Activated T-helper 17 cell treated with anti-CD3 and anti-CD28 coated beads, Interleukin-2, amount 50 U/mL, for 72 hours (primary cell): ENCODE data around the gene MIDN. TPM values are rescaled to one million over a fixed set of nuclear protein-coding genes. Genes with fewer than 3 reads are reported as not detected.

ENCODE experiments used
- ATAC-seq: fragments of 150-1000 bp; cut with Tn5 transposase; replicated peaks from 2 replicates; pipeline ENCODE4 v1.10.0; 2021; ENCODE audit warnings: mild to moderate bottlenecking, moderate library complexity
- H3K27ac Mint-ChIP-seq: one replicate; pipeline ENCODE4 v1.8.0; 2022; ENCODE audit warnings: mixed read lengths
- H3K27me3 Mint-ChIP-seq: one replicate; pipeline ENCODE4 v1.8.0; 2022; ENCODE audit warnings: mixed read lengths
- H3K36me3 Mint-ChIP-seq: one replicate; pipeline ENCODE4 v1.8.0; 2022; ENCODE audit warnings: low read depth, mild to moderate bottlenecking, mixed read lengths
- H3K4me1 Mint-ChIP-seq: one replicate; pipeline ENCODE4 v1.8.0; 2022; ENCODE audit warnings: mixed read lengths
- H3K4me3 Mint-ChIP-seq: one replicate; pipeline ENCODE4 v1.8.0; 2022; ENCODE audit warnings: mild to moderate bottlenecking, mixed read lengths
- H3K9me3 Mint-ChIP-seq: one replicate; pipeline ENCODE4 v1.8.0; 2022; ENCODE audit warnings: mixed read lengths
- total RNA-seq, 2 donors: library from RNA; stranded (reverse); gene quantifications; one replicate each; pipeline ENCODE4 v1.2.3, GENCODE V29; 2022

The MIDN gene
- total RNA-seq, 2 donors from 2014 or later: 51.4 to 56.8 TPM

- Mint-ChIP-seq H3K9me3 (no peaks in the 10 kb centered on the region), H3K4me3 (no peak overlapping the region), H3K27ac (no peak overlapping the region), H3K4me1 (no peaks in the 10 kb centered on the region), H3K27me3 (no peaks in the 10 kb centered on the region), H3K36me3 (peaks cover 5% of the 10 kb centered on the region)
- ATAC-seq: no peak
Measured at GRCh38 chr19:1226522-1227303, 21.7 kb upstream of the MIDN start.

DNA sequence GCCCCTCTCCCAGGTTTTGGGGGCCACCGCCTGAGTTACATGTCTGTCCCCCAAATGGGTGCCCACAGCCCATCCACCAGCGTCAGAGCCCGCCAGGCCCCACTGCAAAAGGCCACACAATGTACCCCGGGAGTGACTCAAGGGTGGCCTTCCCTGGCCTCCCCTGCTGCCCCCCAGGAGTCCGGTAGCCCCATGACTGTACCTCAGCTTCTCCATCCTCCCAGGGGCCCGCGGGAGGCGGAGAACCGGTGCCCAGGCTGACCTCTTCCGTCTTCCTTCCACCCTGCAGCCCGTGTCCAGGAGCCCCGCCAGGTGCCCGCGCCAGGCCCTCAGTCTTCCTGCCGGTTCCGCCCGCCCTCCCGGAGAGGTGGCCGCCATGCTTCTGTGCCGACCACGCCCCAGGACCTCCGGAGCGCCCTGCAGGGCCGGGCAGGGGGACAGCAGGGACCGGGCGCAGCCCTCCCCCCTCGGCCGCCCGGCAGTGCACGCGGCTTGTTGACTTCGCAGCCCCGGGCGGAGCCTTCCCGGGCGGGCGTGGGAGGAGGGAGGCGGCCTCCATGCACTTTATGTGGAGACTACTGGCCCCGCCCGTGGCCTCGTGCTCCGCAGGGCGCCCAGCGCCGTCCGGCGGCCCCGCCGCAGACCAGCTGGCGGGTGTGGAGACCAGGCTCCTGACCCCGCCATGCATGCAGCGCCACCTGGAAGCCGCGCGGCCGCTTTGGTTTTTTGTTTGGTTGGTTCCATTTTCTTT is 20.9 kb upstream of the MIDN start:
- no peaks in the 10 kb centered on the region for H3K4me1 Mint-ChIP-seq
- H3K9me3 Mint-ChIP-seq: no peaks in the 10 kb centered on the region
- no peak overlapping the region for H3K4me3 Mint-ChIP-seq
- H3K27me3 Mint-ChIP-seq: no peaks in the 10 kb centered on the region
- no peak overlapping the region for H3K27ac Mint-ChIP-seq
- peaks cover 5% of the 10 kb centered on the region for H3K36me3 Mint-ChIP-seq
- no peak for ATAC-seq

DNA sequence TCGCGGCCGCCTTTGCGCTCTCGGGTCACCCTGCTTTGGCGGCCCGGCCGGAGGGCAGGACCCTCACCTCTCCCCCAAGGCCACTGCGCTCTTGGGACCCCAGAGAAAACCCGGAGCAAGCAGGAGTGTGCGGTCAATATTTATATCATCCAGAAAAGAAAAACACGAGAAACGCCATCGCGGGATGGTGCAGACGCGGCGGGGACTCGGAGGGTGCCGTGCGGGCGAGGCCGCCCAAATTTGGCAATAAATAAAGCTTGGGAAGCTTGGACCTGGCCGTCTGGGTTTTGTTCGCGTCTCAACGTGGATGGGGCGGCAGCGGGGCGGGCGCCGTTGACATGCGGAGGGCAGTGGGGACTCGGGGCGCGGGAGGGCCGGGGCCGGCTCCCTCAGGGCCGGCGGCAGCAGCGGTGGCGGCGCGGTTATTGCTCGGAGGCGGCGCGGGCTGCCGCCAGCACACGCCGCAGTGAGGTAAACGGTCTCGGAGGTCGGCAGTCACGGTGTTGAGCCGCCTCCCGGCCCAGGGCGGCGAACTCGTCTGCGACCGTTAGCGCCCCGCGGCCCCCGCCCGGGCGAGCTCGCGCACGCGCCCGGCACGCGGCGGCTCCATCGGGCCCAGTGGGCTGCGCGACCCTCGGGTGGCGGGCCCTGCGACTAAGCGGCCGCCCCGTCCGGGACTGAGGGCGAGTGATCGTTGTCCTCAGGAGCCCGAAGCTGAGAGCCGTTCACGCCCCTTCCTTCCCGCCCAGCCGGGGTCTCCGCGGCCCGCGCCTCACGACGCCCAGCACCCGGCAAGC is 20.0 kb upstream of the MIDN start:
- no peak overlapping the region for H3K27ac Mint-ChIP-seq
- no peaks in the 10 kb centered on the region for H3K9me3 Mint-ChIP-seq
- no peaks in the 10 kb centered on the region for H3K4me1 Mint-ChIP-seq
- ATAC-seq: no peak
- H3K4me3 Mint-ChIP-seq: no peak overlapping the region
- H3K36me3 Mint-ChIP-seq: peaks cover 5% of the 10 kb centered on the region
- no peaks in the 10 kb centered on the region for H3K27me3 Mint-ChIP-seq

- H3K27ac Mint-ChIP-seq: no peak overlapping the region
- H3K4me1 Mint-ChIP-seq: no peaks in the 10 kb centered on the region
- ATAC-seq: no peak
- no peaks in the 10 kb centered on the region for H3K27me3 Mint-ChIP-seq
- peaks cover 5% of the 10 kb centered on the region for H3K36me3 Mint-ChIP-seq
- no peak overlapping the region for H3K4me3 Mint-ChIP-seq
- no peaks in the 10 kb centered on the region for H3K9me3 Mint-ChIP-seq
Measured at GRCh38 chr19:1229056-1229923, 19.1 kb upstream of the MIDN start.

DNA sequence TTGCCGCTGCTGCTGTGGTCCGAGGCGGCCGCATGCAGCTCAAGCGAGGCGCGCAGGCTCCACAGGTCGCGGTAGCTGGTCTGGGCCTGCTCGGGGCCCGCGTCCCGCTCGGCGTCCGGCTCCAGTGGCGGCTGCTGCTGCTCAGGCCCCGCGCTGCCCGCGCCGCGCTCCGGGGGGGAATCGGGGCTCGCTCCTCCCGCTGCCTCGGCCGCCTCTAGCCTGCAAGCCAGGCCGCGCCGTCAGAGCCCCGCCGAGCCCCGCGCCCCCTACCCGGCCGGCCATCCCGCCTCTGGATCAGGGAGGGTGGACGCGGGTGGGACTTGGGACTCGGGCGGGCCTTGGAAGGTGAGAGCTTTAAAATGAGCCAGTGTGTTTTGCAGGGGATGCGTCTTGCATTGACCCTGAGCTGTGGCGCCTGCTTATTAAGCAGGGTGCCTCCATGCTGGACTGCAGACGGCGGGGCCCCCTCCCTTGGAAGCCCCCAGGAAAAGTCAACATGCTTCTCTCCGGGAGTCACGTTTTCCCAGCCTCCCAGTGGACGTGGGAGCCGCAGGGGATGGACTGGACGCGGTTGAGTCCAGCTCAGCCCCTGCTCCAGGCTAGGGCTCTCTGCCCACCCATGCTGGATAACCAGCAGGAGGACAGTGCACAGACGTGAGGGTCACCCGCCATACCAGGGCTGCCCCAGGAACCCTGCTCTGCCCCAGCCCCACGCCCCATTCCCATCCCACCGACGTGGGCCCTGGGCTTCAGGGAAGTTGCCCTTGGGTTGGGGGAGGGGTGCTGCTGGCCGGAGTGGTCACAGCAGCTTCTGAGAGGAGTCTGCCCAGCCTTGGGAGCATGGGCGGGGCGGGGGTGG is 18.2 kb upstream of the MIDN start:
- Mint-ChIP-seq H3K9me3 (no peaks in the 10 kb centered on the region), H3K4me3 (no peak overlapping the region), H3K4me1 (no peaks in the 10 kb centered on the region), H3K27ac (no peak overlapping the region), H3K36me3 (peaks cover 5% of the 10 kb centered on the region), H3K27me3 (no peaks in the 10 kb centered on the region)
- ATAC-seq: no peak

DNA sequence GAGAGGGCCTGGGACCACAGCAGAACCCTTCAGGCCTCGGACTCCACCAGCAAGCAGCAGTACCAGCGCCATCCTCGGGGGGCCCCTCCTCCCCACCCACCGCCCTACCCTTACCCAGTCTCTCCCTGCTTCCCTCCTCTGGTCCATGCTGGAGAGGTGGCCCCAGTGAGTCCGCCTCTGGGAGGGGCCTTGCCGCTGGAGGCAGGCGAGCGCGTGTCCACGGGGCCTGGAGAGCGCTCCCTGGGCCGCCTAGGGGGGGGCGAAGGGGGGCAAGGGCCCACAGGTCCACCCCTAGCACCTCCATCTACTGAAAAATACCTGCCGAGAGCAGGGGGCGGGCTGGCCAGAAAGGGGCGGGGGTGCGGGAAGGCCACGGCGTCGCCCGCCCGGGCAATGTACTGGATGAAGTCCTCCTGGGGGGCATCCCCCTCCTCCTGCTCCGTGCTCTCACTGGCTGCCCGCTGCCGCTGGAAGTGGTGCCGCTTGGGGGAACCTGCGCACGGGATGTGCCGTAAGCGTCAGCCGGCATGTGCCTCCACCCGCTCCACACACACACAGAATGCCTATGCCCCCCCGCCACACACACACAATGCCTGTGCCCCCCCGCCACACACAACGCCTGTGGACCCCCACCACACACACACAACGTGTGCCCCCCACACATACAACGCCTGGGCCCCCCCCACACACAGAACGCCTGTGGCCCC is 17.4 kb upstream of the MIDN start:
- H3K27ac Mint-ChIP-seq: no peak overlapping the region
- H3K9me3 Mint-ChIP-seq: no peaks in the 10 kb centered on the region
- no peaks in the 10 kb centered on the region for H3K27me3 Mint-ChIP-seq
- peaks cover 5% of the 10 kb centered on the region for H3K36me3 Mint-ChIP-seq
- no peaks in the 10 kb centered on the region for H3K4me1 Mint-ChIP-seq
- H3K4me3 Mint-ChIP-seq: no peak overlapping the region
- ATAC-seq: no peak

- ATAC-seq: no peak
- H3K27me3 Mint-ChIP-seq: no peaks in the 10 kb centered on the region
- H3K4me3 Mint-ChIP-seq: no peak overlapping the region
- H3K4me1 Mint-ChIP-seq: no peaks in the 10 kb centered on the region
- H3K9me3 Mint-ChIP-seq: no peaks in the 10 kb centered on the region
- peaks cover 4% of the 10 kb centered on the region for H3K36me3 Mint-ChIP-seq
- H3K27ac Mint-ChIP-seq: no peak overlapping the region
Measured at GRCh38 chr19:1231729-1232637, 16.4 kb upstream of the MIDN start.

DNA sequence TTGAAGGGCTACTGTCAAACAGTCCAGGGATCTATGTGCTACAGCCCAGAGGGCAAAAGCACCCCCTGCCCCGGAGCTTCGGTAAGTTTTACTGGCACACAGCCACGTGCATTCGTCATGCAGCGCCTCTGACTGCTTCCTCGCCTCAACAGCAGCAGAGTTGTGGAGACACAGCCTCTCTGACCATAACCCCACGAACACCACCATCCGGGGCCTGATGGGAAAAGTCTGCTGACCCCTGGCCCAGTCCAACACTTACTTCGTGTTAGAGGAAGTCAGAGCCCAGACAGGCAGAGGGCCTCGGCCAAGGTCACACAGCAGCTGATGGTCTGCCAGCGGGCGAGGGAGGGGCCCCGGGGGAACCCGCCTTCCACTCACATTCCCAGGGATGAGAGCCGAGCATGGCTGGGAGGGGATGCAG is 15.7 kb upstream of the MIDN start:
- H3K27ac Mint-ChIP-seq: no peak overlapping the region
- no peaks in the 10 kb centered on the region for H3K36me3 Mint-ChIP-seq
- no peaks in the 10 kb centered on the region for H3K9me3 Mint-ChIP-seq
- no peaks in the 10 kb centered on the region for H3K4me1 Mint-ChIP-seq
- no peak for ATAC-seq
- H3K27me3 Mint-ChIP-seq: no peaks in the 10 kb centered on the region
- H3K4me3 Mint-ChIP-seq: no peak overlapping the region

- no peak overlapping the region for H3K27ac Mint-ChIP-seq
- no peaks in the 10 kb centered on the region for H3K9me3 Mint-ChIP-seq
- H3K4me3 Mint-ChIP-seq: no peak overlapping the region
- no peak for ATAC-seq
- no peaks in the 10 kb centered on the region for H3K4me1 Mint-ChIP-seq
- no peaks in the 10 kb centered on the region for H3K27me3 Mint-ChIP-seq
- no peaks in the 10 kb centered on the region for H3K36me3 Mint-ChIP-seq
Measured at GRCh38 chr19:1233115-1233667, 15.2 kb upstream of the MIDN start.

DNA sequence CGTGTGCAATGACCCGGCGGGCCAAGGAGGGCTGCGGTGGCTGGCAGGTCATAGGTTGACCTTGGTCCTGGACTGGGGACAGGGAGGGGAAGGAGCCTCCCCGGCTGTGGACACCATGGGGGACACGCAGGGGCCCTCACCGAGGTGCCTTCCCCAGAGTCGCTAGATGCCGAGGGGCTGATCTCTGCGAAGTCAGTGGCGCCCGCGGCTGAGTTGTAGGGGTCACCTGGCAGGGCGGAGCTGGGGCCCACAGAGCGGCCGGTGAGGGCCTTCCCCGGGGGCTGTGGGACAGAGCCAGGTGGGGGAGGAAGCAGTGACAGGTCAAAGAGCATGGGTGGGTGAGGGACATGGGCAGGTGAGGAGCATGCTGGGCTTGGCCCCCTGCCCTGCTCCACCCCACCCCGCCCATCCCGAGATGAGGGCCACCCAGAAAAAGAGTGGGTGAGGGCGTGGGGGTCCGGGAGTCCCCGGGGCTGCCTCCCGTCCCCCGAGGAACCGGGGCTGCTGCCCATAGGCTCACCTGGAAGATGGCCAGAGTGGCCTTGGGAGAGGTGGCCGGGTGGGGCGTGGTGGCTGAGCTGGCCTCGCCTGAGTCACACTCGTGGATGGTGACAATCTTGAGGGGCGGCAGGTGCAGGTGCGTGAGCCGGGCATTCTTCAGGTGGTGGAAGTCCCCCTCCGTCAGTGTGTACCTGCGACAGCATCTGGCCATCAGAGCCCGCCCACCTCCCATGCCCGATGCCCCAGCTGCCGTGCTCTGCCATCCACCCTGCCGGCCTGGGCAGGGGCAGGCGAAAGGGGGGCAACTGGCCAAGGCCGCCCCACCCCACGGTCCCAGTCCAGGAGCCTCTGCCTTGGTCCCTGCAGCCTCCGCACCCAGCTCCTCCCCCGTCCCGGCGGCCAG is 14.1 kb upstream of the MIDN start:
- no peaks in the 10 kb centered on the region for H3K9me3 Mint-ChIP-seq
- ATAC-seq: no peak
- no peak overlapping the region for H3K27ac Mint-ChIP-seq
- peaks cover 6% of the 10 kb centered on the region for H3K36me3 Mint-ChIP-seq
- no peak overlapping the region for H3K4me3 Mint-ChIP-seq
- peaks cover 5% of the 10 kb centered on the region for H3K27me3 Mint-ChIP-seq
- H3K4me1 Mint-ChIP-seq: peaks cover 6% of the 10 kb centered on the region

GRCh38 chr19:1234955-1235380 is 13.4 kb upstream of the MIDN start:
- peaks cover 6% of the 10 kb centered on the region for H3K4me1 Mint-ChIP-seq
- no peak for ATAC-seq
- peaks cover 6% of the 10 kb centered on the region for H3K36me3 Mint-ChIP-seq
- H3K27ac Mint-ChIP-seq: no peak overlapping the region
- peaks cover 5% of the 10 kb centered on the region for H3K27me3 Mint-ChIP-seq
- no peaks in the 10 kb centered on the region for H3K9me3 Mint-ChIP-seq
- H3K4me3 Mint-ChIP-seq: no peak overlapping the region
